Measurements from ENCODE around the gene IDH3G. TPM values are rescaled to one million over a fixed set of nuclear protein-coding genes. Genes with fewer than 3 reads are reported as not detected.
A peak's percentile ranks its signal among the peaks of the same experiment; 100 is the strongest.

The IDH3G gene
- polyA plus RNA-seq, 1 donor (not counting 4 experiments of a cell fraction or from before 2014, with no cell fraction given), result 44.7 TPM

GRCh38 chrX:153765138-153766079 is 28.8 kb downstream of the IDH3G start:
- no peak overlapping the region for H3K27ac ChIP-seq (ENCODE audit: control insufficient read depth, insufficient read depth, low read length)
- FAIRE-seq, result no peak
- peaks cover 2% of the 10 kb centered on the region for H3K79me2 ChIP-seq (ENCODE audit: control insufficient read depth, insufficient read depth, low read length)
- peak overlapping the region; percentile 33 for H3K9ac ChIP-seq (ENCODE audit: control insufficient read depth, extremely low read depth, insufficient read depth, low read length)
- dilution Hi-C loops (cut with MboI; ENCODE audit: extremely low pct_ligation_motif_present, low sequenced_read_pairs), result no loop called here
- H3K27me3 ChIP-seq (ENCODE audit: control insufficient read depth, extremely low read depth, insufficient read depth, low read length), result no peaks in the 10 kb centered on the region
- H4K20me1 ChIP-seq (ENCODE audit: control insufficient read depth, extremely low read depth, insufficient read depth, low read length), result no peaks in the 10 kb centered on the region
- TF ChIP-seq EZH2 (IDR thresholded peaks at IDR 0.05; ENCODE audit: low read length), result no peak
- TF ChIP-seq, protein P1, sequence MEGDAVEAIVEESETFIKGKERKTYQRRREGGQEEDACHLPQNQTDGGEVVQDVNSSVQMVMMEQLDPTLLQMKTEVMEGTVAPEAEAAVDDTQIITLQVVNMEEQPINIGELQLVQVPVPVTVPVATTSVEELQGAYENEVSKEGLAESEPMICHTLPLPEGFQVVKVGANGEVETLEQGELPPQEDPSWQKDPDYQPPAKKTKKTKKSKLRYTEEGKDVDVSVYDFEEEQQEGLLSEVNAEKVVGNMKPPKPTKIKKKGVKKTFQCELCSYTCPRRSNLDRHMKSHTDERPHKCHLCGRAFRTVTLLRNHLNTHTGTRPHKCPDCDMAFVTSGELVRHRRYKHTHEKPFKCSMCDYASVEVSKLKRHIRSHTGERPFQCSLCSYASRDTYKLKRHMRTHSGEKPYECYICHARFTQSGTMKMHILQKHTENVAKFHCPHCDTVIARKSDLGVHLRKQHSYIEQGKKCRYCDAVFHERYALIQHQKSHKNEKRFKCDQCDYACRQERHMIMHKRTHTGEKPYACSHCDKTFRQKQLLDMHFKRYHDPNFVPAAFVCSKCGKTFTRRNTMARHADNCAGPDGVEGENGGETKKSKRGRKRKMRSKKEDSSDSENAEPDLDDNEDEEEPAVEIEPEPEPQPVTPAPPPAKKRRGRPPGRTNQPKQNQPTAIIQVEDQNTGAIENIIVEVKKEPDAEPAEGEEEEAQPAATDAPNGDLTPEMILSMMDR (optimal IDR thresholded peaks at IDR 0.05 in 1 of 3, IDR thresholded peaks at IDR 0.05 in 1 of 3, conservative IDR thresholded peaks at IDR 0.05 in 1 of 3; ENCODE audit: extremely low read depth in 1 of 3, insufficient read depth in 2 of 3, low read length in 3 of 3), result no peak
- peak overlapping the region in 2 of 3 experiments; percentile 46 to 57 for H3K4me3 ChIP-seq (ENCODE audit: control insufficient read depth in 2 of 3, extremely low read depth in 1 of 3, insufficient read depth in 2 of 3, low read depth in 1 of 3, low read length in 3 of 3)
- H3K9me3 ChIP-seq (ENCODE audit: control insufficient read depth, low read depth, low read length), result peaks cover 4% of the 10 kb centered on the region
- peaks cover 0 to 2% of the 10 kb centered on the region in 2 experiments for H3K36me3 ChIP-seq (ENCODE audit: control insufficient read depth in 2 of 2, extremely low read depth in 1 of 2, insufficient read depth in 2 of 2, low read length in 2 of 2)
- H3K4me1 ChIP-seq (ENCODE audit: control insufficient read depth, extremely low read depth, insufficient read depth, low read length), result peaks cover 13% of the 10 kb centered on the region
- H3K9me1 ChIP-seq (ENCODE audit: control insufficient read depth, extremely low read depth, insufficient read depth, low read length), result no peaks in the 10 kb centered on the region
- DNase-seq (ENCODE audit: low read depth, low spot score), result no peak
- H2AFZ ChIP-seq (ENCODE audit: control insufficient read depth, low read length), result no peak overlapping the region
- peak overlapping the region; percentile 41 for H3K4me2 ChIP-seq (ENCODE audit: control insufficient read depth, extremely low read depth, insufficient read depth, low read depth, low read length)

- Histone ChIP-seq H3K27ac (ENCODE audit: control insufficient read depth, insufficient read depth, low read length) (no peak overlapping the region), H3K4me3 (ENCODE audit: control insufficient read depth in 2 of 3, extremely low read depth in 1 of 3, insufficient read depth in 2 of 3, low read depth in 1 of 3, low read length in 3 of 3) (peak overlapping the region in 2 of 3 experiments; percentile 46 to 57), H3K9me1 (ENCODE audit: control insufficient read depth, extremely low read depth, insufficient read depth, low read length) (no peaks in the 10 kb centered on the region), H3K79me2 (ENCODE audit: control insufficient read depth, insufficient read depth, low read length) (peaks cover 2% of the 10 kb centered on the region), H3K4me1 (ENCODE audit: control insufficient read depth, extremely low read depth, insufficient read depth, low read length) (peaks cover 13% of the 10 kb centered on the region), H2AFZ (ENCODE audit: control insufficient read depth, low read length) (no peak overlapping the region), H3K27me3 (ENCODE audit: control insufficient read depth, extremely low read depth, insufficient read depth, low read length) (no peaks in the 10 kb centered on the region), H3K36me3 (ENCODE audit: control insufficient read depth in 2 of 2, extremely low read depth in 1 of 2, insufficient read depth in 2 of 2, low read length in 2 of 2) (peaks cover 0 to 2% of the 10 kb centered on the region in 2 experiments), H4K20me1 (ENCODE audit: control insufficient read depth, extremely low read depth, insufficient read depth, low read length) (no peaks in the 10 kb centered on the region), H3K9ac (ENCODE audit: control insufficient read depth, extremely low read depth, insufficient read depth, low read length) (no peak overlapping the region), H3K9me3 (ENCODE audit: control insufficient read depth, low read depth, low read length) (peaks cover 2% of the 10 kb centered on the region), H3K4me2 (ENCODE audit: control insufficient read depth, extremely low read depth, insufficient read depth, low read depth, low read length) (peak overlapping the region; percentile 67)
- no peak for DNase-seq (ENCODE audit: low read depth, low spot score)
- no peak for FAIRE-seq
- dilution Hi-C loops (cut with MboI; ENCODE audit: extremely low pct_ligation_motif_present, low sequenced_read_pairs), result no loop called here
- no peak for TF ChIP-seq EZH2 (IDR thresholded peaks at IDR 0.05; ENCODE audit: low read length)
- TF ChIP-seq, protein P1 (optimal IDR thresholded peaks at IDR 0.05 in 1 of 3, IDR thresholded peaks at IDR 0.05 in 1 of 3, conservative IDR thresholded peaks at IDR 0.05 in 1 of 3; ENCODE audit: extremely low read depth in 1 of 3, insufficient read depth in 2 of 3, low read length in 3 of 3), result no peak
These were observed 29.4 kb downstream of the IDH3G start for GRCh38 chrX:153764786-153765137.
